ENCODE data around the gene SCN3A.

DNA sequence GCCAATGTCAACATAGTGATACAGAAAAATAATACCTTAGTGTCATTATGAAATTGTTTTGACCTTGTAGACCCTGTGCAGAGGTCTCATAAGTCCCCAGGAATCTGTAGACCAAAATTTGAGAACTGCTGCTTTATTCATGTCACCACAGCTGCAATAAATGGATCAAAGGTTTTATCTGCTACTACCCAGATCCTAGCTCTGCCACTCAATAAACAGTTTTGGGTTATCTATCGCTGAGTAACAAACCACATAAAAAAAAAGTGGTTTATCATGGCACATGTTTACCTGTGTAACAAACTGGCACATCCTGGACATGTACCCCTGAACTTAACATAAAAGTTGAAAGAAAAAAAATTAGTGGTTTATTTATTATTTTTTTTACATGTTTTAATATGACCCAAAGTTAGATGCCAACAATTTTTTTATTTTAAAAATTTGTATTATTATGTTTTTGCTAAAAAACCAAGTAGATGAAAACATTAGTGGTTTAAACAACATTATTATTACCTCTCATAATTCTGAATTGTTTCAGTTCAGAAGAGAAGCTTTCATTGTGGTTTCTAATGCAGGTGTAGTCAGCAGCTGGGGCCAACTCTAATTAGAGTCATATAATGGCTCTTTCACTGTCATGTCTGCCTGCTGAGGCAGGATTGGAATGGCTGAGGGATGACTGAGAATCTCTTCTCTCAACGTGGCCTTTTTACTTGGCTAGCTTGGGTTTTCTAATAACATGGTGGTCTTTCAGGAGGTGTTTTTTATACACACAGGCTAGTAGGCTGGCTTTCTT is 145.2 kb downstream of the SCN3A start:
- TF ChIP-seq, protein P1, sequence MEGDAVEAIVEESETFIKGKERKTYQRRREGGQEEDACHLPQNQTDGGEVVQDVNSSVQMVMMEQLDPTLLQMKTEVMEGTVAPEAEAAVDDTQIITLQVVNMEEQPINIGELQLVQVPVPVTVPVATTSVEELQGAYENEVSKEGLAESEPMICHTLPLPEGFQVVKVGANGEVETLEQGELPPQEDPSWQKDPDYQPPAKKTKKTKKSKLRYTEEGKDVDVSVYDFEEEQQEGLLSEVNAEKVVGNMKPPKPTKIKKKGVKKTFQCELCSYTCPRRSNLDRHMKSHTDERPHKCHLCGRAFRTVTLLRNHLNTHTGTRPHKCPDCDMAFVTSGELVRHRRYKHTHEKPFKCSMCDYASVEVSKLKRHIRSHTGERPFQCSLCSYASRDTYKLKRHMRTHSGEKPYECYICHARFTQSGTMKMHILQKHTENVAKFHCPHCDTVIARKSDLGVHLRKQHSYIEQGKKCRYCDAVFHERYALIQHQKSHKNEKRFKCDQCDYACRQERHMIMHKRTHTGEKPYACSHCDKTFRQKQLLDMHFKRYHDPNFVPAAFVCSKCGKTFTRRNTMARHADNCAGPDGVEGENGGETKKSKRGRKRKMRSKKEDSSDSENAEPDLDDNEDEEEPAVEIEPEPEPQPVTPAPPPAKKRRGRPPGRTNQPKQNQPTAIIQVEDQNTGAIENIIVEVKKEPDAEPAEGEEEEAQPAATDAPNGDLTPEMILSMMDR (conservative IDR thresholded peaks at IDR 0.05): no peak
- TF ChIP-seq ZFX (IDR thresholded peaks at IDR 0.05): no peak

Measured in C4-2B (cell line).